ENCODE measurements around the gene CRACDL. TPM values are rescaled to one million over a fixed set of nuclear protein-coding genes. Genes with fewer than 3 reads are reported as not detected.

CRACDL gene
- polyA plus RNA-seq, 1 of the 3 experiments (the other 2 are of a cell fraction) = not detected

DNA sequence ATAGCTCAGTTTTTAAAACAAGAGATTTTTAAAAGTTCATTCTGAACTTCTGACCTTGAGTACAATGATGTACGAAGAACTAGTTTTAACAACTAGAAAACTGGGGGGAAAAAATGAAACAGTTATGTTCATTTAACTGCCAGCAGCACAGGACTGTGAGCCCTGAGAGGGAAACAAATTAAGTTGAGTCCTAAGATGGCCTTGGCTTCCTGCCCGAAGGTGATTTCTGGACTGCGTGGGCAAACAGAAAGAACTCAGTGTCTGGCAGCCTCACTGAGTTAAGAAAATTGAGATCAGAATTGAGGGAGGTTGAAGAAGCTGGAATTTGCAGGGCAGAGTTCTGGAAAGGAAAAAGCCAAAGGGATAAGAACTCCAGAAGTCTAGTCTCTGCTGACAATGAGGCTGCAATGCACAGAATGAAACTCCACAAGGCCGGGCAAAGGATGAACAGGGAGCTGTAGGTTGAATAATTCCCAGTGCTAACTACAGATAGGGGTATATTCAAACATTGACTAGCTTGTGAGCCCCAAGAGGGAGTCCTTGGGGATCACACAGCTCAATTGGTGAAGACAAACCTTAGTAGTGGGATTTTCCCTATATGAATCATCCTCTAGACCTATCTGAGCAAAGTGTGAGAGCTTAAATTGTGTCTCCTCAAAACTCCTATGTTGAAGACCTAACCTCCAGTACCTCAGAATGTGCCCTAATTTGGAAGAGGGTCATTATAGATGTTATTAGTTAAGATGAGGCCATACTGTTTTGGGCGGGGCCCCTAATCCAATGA, 13.1 kb upstream of the CRACDL start:
- DNase-seq = no peak
- 52% methylated on average over 5 of the region's 5 CpGs for WGBS (ENCODE audit: low lambda C conversion rate)
- H4K20me1 ChIP-seq (ENCODE audit: insufficient read depth) = no peaks in the 10 kb centered on the region
- TF ChIP-seq, protein P1, sequence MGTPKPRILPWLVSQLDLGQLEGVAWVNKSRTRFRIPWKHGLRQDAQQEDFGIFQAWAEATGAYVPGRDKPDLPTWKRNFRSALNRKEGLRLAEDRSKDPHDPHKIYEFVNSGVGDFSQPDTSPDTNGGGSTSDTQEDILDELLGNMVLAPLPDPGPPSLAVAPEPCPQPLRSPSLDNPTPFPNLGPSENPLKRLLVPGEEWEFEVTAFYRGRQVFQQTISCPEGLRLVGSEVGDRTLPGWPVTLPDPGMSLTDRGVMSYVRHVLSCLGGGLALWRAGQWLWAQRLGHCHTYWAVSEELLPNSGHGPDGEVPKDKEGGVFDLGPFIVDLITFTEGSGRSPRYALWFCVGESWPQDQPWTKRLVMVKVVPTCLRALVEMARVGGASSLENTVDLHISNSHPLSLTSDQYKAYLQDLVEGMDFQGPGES (IDR thresholded peaks at IDR 0.05; ENCODE audit: low read depth, low read length) = no peak
- TF ChIP-seq, protein P2, sequence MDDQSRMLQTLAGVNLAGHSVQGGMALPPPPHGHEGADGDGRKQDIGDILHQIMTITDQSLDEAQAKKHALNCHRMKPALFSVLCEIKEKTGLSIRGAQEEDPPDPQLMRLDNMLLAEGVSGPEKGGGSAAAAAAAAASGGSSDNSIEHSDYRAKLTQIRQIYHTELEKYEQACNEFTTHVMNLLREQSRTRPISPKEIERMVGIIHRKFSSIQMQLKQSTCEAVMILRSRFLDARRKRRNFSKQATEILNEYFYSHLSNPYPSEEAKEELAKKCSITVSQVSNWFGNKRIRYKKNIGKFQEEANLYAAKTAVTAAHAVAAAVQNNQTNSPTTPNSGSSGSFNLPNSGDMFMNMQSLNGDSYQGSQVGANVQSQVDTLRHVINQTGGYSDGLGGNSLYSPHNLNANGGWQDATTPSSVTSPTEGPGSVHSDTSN (IDR thresholded peaks at IDR 0.05) = no peak
- no peak for TF ChIP-seq POLR2AphosphoS5 (IDR thresholded peaks at IDR 0.05; ENCODE audit: low read depth, low read length)
- TF ChIP-seq EP300 (IDR thresholded peaks at IDR 0.05; ENCODE audit: borderline replicate concordance in 1 of 2, low read depth in 1 of 2, low read length in 1 of 2) = no peak
- TF ChIP-seq, protein P3, sequence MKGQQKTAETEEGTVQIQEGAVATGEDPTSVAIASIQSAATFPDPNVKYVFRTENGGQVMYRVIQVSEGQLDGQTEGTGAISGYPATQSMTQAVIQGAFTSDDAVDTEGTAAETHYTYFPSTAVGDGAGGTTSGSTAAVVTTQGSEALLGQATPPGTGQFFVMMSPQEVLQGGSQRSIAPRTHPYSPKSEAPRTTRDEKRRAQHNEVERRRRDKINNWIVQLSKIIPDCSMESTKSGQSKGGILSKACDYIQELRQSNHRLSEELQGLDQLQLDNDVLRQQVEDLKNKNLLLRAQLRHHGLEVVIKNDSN (IDR thresholded peaks at IDR 0.05; ENCODE audit: borderline replicate concordance, low read depth) = no peak
- TF ChIP-seq TEAD4 (IDR thresholded peaks at IDR 0.05; ENCODE audit: borderline replicate concordance, insufficient read depth) = no peak
- TF ChIP-seq RFX5 (IDR thresholded peaks at IDR 0.05; ENCODE audit: low read length) = no peak
- no peak for TF ChIP-seq NFIC (IDR thresholded peaks at IDR 0.05; ENCODE audit: borderline replicate concordance)
- TF ChIP-seq, protein P4, sequence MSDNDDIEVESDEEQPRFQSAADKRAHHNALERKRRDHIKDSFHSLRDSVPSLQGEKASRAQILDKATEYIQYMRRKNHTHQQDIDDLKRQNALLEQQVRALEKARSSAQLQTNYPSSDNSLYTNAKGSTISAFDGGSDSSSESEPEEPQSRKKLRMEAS (IDR thresholded peaks at IDR 0.05; ENCODE audit: low read depth) = no peak
- TF ChIP-seq TAF1 (IDR thresholded peaks at IDR 0.05; ENCODE audit: borderline replicate concordance, low read depth, low read length) = no peak
- TF ChIP-seq, protein P5, sequence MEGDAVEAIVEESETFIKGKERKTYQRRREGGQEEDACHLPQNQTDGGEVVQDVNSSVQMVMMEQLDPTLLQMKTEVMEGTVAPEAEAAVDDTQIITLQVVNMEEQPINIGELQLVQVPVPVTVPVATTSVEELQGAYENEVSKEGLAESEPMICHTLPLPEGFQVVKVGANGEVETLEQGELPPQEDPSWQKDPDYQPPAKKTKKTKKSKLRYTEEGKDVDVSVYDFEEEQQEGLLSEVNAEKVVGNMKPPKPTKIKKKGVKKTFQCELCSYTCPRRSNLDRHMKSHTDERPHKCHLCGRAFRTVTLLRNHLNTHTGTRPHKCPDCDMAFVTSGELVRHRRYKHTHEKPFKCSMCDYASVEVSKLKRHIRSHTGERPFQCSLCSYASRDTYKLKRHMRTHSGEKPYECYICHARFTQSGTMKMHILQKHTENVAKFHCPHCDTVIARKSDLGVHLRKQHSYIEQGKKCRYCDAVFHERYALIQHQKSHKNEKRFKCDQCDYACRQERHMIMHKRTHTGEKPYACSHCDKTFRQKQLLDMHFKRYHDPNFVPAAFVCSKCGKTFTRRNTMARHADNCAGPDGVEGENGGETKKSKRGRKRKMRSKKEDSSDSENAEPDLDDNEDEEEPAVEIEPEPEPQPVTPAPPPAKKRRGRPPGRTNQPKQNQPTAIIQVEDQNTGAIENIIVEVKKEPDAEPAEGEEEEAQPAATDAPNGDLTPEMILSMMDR (IDR thresholded peaks at IDR 0.05) = no peak
- TF ChIP-seq GATA2 (CRISPR knock-in tag; IDR thresholded peaks at IDR 0.05) = no peak
- TF ChIP-seq, protein P6, sequence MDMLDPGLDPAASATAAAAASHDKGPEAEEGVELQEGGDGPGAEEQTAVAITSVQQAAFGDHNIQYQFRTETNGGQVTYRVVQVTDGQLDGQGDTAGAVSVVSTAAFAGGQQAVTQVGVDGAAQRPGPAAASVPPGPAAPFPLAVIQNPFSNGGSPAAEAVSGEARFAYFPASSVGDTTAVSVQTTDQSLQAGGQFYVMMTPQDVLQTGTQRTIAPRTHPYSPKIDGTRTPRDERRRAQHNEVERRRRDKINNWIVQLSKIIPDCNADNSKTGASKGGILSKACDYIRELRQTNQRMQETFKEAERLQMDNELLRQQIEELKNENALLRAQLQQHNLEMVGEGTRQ (IDR thresholded peaks at IDR 0.05; ENCODE audit: borderline replicate concordance, low read depth, low read length) = no peak
- no peak for TF ChIP-seq RXRA (IDR thresholded peaks at IDR 0.05; ENCODE audit: borderline replicate concordance, low read depth)
- no peak for TF ChIP-seq GABPA (IDR thresholded peaks at IDR 0.05; ENCODE audit: low read depth)
- no peak for TF ChIP-seq SIN3A (IDR thresholded peaks at IDR 0.05; ENCODE audit: borderline replicate concordance, low read depth, low read length)
- no peak for TF ChIP-seq RCOR1 (IDR thresholded peaks at IDR 0.05; ENCODE audit: low read length)
- no peak for TF ChIP-seq CHD2 (IDR thresholded peaks at IDR 0.05; ENCODE audit: low read length, partially characterized antibody)
- TF ChIP-seq, protein P7, sequence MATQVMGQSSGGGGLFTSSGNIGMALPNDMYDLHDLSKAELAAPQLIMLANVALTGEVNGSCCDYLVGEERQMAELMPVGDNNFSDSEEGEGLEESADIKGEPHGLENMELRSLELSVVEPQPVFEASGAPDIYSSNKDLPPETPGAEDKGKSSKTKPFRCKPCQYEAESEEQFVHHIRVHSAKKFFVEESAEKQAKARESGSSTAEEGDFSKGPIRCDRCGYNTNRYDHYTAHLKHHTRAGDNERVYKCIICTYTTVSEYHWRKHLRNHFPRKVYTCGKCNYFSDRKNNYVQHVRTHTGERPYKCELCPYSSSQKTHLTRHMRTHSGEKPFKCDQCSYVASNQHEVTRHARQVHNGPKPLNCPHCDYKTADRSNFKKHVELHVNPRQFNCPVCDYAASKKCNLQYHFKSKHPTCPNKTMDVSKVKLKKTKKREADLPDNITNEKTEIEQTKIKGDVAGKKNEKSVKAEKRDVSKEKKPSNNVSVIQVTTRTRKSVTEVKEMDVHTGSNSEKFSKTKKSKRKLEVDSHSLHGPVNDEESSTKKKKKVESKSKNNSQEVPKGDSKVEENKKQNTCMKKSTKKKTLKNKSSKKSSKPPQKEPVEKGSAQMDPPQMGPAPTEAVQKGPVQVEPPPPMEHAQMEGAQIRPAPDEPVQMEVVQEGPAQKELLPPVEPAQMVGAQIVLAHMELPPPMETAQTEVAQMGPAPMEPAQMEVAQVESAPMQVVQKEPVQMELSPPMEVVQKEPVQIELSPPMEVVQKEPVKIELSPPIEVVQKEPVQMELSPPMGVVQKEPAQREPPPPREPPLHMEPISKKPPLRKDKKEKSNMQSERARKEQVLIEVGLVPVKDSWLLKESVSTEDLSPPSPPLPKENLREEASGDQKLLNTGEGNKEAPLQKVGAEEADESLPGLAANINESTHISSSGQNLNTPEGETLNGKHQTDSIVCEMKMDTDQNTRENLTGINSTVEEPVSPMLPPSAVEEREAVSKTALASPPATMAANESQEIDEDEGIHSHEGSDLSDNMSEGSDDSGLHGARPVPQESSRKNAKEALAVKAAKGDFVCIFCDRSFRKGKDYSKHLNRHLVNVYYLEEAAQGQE (IDR thresholded peaks at IDR 0.05; ENCODE audit: low read depth, low read length) = no peak
- CTCF ChIA-PET = interaction anchor here (1.3 kb wide), 1 partner anchor 13 kb away, joined by 9 read pairs; the partner anchor contains the start of gene CRACDL
- H2AFZ ChIP-seq (ENCODE audit: low read depth) = no peak overlapping the region
- no peaks in the 10 kb centered on the region for H3K36me3 ChIP-seq (replicated peaks in 1 of 2; ENCODE audit: control insufficient read depth in 1 of 2, insufficient read depth in 2 of 2, low read length in 1 of 2)
- H3K27me3 ChIP-seq (ENCODE audit: insufficient read depth) = no peaks in the 10 kb centered on the region
- no peaks in the 10 kb centered on the region for H3F3A ChIP-seq (replicated peaks; ENCODE audit: insufficient read depth)
- peaks cover 0 to 11% of the 10 kb centered on the region in 2 experiments; a peak in 1 of 4 replicates for H3K4me1 ChIP-seq (ENCODE audit: control insufficient read depth in 1 of 2, insufficient read depth in 2 of 2, low read depth in 1 of 2, low read length in 1 of 2)
- H3K27ac ChIP-seq (ENCODE audit: low read depth in 2 of 2, low read length in 1 of 2) = no peak overlapping the region
- H3K9ac ChIP-seq = no peak overlapping the region
- H3K4me2 ChIP-seq = no peak overlapping the region
- H3K9me2 ChIP-seq = no peaks in the 10 kb centered on the region
- no peak overlapping the region for H3K4me3 ChIP-seq (ENCODE audit: low read depth in 2 of 2, low read length in 1 of 2)
- no peaks in the 10 kb centered on the region for H3K9me3 ChIP-seq
- H3K79me2 ChIP-seq (ENCODE audit: insufficient read depth) = no peaks in the 10 kb centered on the region
- POLR2A ChIA-PET = no interaction called here

All from SK-N-SH (cell line).